Heart left ventricle (tissue), 16 donors: ENCODE data around the gene FBXO46. TPM values are rescaled to one million over a fixed set of nuclear protein-coding genes. Genes with fewer than 3 reads are reported as not detected.
A peak's percentile ranks its signal among the peaks of the same experiment; 100 is the strongest.

Experiments
- ATAC-seq, 4 donors: fragments of 200-7000 bp; cut with Tn5 transposase; one replicate each; pipeline ENCODE4 v1.9.1; 2020 to 2022; ENCODE audit warnings: moderate library complexity in 4 of 4, mild to moderate bottlenecking in 3 of 4, moderate number of reproducible peaks in 1 of 4
- DNase-seq, 5 donors: peaks; one replicate each; pipeline ENCODE4 v3.0.0-alpha.2; 2020
- H3K27ac ChIP-seq, 12 donors: fragments of 200-600 bp; sonication (generic) in 4 of 12; one replicate each; pipeline versions ENCODE4 v1.5.0 to v1.8.0; 2016 to 2022; ENCODE audit warnings: mild to moderate bottlenecking in 2 of 12
- H3K27me3 ChIP-seq, 9 donors: fragments of 200-600 bp; sonication (generic) in 2 of 9; one replicate each; pipeline versions ENCODE4 v1.5.1 to v1.8.0; 2016 to 2022; ENCODE audit warnings: mild to moderate bottlenecking in 3 of 9
- H3K36me3 ChIP-seq, 9 donors: fragments of 200-600 bp; sonication (generic) in 2 of 9; one replicate each; pipeline versions ENCODE4 v1.5.0 to v1.8.0; 2018 to 2022; ENCODE audit warnings: mild to moderate bottlenecking in 2 of 9
- H3K4me1 ChIP-seq, 12 donors: fragments of 200-600 bp; sonication (generic) in 4 of 12; one replicate each; pipeline versions ENCODE4 v1.5.0 to v1.8.0; 2016 to 2022; ENCODE audit warnings: mild to moderate bottlenecking in 3 of 12
- H3K4me3 ChIP-seq, 12 donors: fragments of 200-600 bp; sonication (generic) in 4 of 12; one replicate each; pipeline versions ENCODE4 v1.5.0 to v1.8.0; 2017 to 2022; ENCODE audit warnings: mild to moderate bottlenecking in 9 of 12, moderate library complexity in 4 of 12
- H3K9me3 ChIP-seq, 12 donors: fragments of 200-600 bp; sonication (generic) in 4 of 12; one replicate each; pipeline versions ENCODE4 v1.5.0 to v1.8.0; 2016 to 2022; ENCODE audit warnings: mild to moderate bottlenecking in 1 of 12
- POLR2A ChIP-seq, 2 donors: fragments of 450-650 bp; IDR thresholded peaks; one replicate each; pipeline ENCODE4 v1.6.1; 2017; ENCODE audit warnings: antibody characterized with exemption in 2 of 2, mild to moderate bottlenecking in 2 of 2, moderate library complexity in 2 of 2
- WGBS, 4 donors: extraction: QIAGEN DNeasy Blood & Tissue Kit in 2 of 4; methylation state at CpG; one replicate each; pipeline versions ENCODE4 v1.1.5 to v1.1.7; 2013 to 2018; 5-methylcytosine and 5-hydroxymethylcytosine counted together
- intact Hi-C, 10 donors: fragments of 100-400 bp; cut with DNase I; formaldehyde crosslinking; loops; one replicate each; pipeline versions ENCODE4 v1.11.1 to v1.14.2; 2022
- polyA plus RNA-seq, 2 donors: library from polyadenylated mRNA; stranded (reverse); fragments of 200-250 nt; gene quantifications; one replicate each; pipeline ENCODE4 v1.2.3, GENCODE V29; 2013
- total RNA-seq, 9 donors: library from RNA; depleted of rRNA in 2 of 9; stranded (reverse); fragments of >200 nt in 2 of 9; fragmentation: NEBNext Ultra II Directional in 3 of 9; extraction: Animal tissue kit (Norgen Biotek cat#: 25700) in 3 of 9; gene quantifications; one replicate each; pipeline versions ENCODE4 v1.1.0 to v1.2.4, GENCODE V29; 2016 to 2023
- TF ChIP-seq, protein P1 (sequence below), 12 donors: fragments of 200-600 bp; sonication (generic) in 4 of 12; IDR thresholded peaks; one replicate each; pipeline versions ENCODE4 v1.5.0 to v1.8.0; 2018 to 2022; ENCODE audit warnings: antibody characterized with exemption in 12 of 12, mild to moderate bottlenecking in 5 of 12
- donor health status: ischemic (EF 13 %, LVEDD 7.1; RV severe dilation, severe dysfunction).
- donor health status: healthy with polysubstance abuse.
- donor health status: DM: no; HTN: yes; CAD: no.
- donor health status: DM: no; HTN: no; CAD: no.
- donor health status: ischemic (EF 25% LVEDD 6.9; RV normal size, moderate dysfunction).
- donor health status: ischemic (EF 25% LVEDD 5.7; RV mildly dilated, moderate dysfunction).
- donor health status: healthy.
- donor health status: DM: yes; HTN: yes; CAD: no.
- donor health status: ischemic (EF 35%, LVEDD 5.7; RV mildly dilated, moderate dysfunction).
- donor health status: nonischemic (EF 11% LVEDD 7.7; RV severe dilation, severe dysfunction).
- donor health status: DM: yes; HTN: yes; CAD: no.
- donor health status: PGD.
- donor health status: ischemic (EF 29% LVEDD 5.4; RV normal size, mild dysfunction).
- donor health status: nonischemic (EF 23%, LVEDD 6.1; RV moderate dilation, normal function).

Gene FBXO46
- total and polyA plus RNA-seq, 11 donors: 7.2 to 17.8 (median 10.2) TPM

DNA sequence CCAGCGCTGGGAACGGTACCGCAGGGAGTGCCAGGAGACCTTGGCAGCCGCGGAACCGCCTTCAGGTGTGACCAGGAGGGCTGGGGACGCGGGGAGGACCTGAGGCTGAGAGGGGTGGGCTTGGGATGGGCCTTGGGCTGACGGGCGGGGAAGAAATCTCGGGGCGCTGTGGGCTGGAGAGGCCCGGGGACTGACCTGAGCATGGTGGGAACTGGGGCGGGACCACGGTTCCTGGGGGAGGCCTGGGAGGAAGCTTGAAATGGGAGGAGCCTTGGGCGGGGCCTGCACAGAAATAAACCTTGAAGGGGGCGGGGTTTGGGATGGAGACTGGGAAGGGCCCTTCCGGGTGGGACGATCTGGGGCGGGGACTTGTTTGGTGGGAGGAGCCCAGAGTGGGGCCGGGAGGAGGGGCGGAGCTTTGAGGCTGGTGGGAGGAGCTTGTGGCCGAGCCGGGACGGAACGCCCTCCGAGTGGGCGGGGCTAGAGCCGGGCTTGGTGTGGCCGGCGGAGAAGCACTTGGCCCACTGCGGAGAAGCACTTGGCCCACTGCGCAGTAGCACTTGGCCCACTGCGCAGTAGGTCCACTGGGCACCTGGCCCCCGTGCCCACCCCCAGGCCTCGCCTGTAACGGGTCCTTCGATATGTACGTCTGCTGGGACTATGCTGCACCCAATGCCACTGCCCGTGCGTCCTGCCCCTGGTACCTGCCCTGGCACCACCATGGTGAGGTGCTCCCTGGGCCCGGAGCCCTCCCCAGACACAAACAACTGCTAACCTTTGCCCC is 59.8 kb downstream of the FBXO46 start:
- DNase-seq (peak; percentile 49 to 88 (median 61)), ATAC-seq (peak in 3 of 4 donors; percentile 64 to 69 (median 67))
- no peak overlapping the region for H3K27ac ChIP-seq
- peaks cover 0 to 31% (median 11%) of the 10 kb centered on the region in 12 donors for H3K4me1 ChIP-seq
- intact Hi-C loops: no loop called here
- H3K4me3 ChIP-seq: no peak overlapping the region
- H3K27me3 ChIP-seq: peaks cover 0 to 67% (median 27%) of the 10 kb centered on the region in 9 donors
- no peaks in the 10 kb centered on the region for H3K9me3 ChIP-seq
- no peaks in the 10 kb centered on the region for H3K36me3 ChIP-seq
- WGBS, 4 donors: 22 to 24% (median 23%) methylated on average over 31 to 42 of the region's 42 CpGs
- no peak for TF ChIP-seq POLR2A (IDR thresholded peaks at IDR 0.05)
- TF ChIP-seq, protein P1, sequence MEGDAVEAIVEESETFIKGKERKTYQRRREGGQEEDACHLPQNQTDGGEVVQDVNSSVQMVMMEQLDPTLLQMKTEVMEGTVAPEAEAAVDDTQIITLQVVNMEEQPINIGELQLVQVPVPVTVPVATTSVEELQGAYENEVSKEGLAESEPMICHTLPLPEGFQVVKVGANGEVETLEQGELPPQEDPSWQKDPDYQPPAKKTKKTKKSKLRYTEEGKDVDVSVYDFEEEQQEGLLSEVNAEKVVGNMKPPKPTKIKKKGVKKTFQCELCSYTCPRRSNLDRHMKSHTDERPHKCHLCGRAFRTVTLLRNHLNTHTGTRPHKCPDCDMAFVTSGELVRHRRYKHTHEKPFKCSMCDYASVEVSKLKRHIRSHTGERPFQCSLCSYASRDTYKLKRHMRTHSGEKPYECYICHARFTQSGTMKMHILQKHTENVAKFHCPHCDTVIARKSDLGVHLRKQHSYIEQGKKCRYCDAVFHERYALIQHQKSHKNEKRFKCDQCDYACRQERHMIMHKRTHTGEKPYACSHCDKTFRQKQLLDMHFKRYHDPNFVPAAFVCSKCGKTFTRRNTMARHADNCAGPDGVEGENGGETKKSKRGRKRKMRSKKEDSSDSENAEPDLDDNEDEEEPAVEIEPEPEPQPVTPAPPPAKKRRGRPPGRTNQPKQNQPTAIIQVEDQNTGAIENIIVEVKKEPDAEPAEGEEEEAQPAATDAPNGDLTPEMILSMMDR (IDR thresholded peaks at IDR 0.05): no peak

DNA sequence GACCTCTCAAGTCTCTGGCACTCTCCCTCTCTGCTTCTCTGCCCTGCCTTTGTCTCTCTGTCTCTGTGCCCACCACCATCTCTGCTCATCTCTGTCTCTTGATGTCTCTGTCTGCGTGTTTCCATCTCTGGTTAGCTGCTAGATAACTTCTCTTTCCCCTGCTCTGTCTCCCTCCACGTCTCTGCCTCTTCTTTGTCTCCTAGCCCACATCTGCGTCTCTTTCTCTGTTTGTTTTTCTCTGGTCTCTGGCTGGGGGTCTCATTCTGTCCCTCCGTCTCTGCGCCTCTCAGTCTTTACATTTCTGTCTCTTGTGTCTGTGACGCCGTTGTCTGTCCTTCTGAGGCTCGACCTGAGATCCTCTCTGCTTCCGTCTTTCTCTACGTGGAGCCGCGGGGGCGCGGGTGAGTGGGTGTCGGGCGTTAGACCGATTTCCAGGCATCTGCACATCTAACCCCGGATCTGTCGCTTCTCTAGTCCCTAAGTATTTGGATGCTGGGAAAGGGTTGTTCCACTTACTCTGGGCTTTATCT is 62.3 kb downstream of the FBXO46 start:
- H3K4me3 ChIP-seq: peak overlapping the region; percentile 2 to 68 (median 48)
- H3K9me3 ChIP-seq: no peaks in the 10 kb centered on the region
- DNase-seq (no peak), ATAC-seq (peak in 2 of 4 donors; percentile 2 to 13)
- intact Hi-C loops: no loop called here
- peak overlapping the region in 4 of 12 donors; percentile 9 to 49 (median 36) for H3K27ac ChIP-seq
- 1 to 2% (median 1%) methylated on average over 19 of the region's 19 CpGs for WGBS, 4 donors
- H3K27me3 ChIP-seq: peaks cover 0 to 78% (median 27%) of the 10 kb centered on the region in 9 donors
- TF ChIP-seq, protein P1 (IDR thresholded peaks at IDR 0.05): no peak
- TF ChIP-seq POLR2A (IDR thresholded peaks at IDR 0.05): no peak
- no peaks in the 10 kb centered on the region for H3K36me3 ChIP-seq
- peaks cover 0 to 31% (median 11%) of the 10 kb centered on the region in 12 donors for H3K4me1 ChIP-seq

DNA sequence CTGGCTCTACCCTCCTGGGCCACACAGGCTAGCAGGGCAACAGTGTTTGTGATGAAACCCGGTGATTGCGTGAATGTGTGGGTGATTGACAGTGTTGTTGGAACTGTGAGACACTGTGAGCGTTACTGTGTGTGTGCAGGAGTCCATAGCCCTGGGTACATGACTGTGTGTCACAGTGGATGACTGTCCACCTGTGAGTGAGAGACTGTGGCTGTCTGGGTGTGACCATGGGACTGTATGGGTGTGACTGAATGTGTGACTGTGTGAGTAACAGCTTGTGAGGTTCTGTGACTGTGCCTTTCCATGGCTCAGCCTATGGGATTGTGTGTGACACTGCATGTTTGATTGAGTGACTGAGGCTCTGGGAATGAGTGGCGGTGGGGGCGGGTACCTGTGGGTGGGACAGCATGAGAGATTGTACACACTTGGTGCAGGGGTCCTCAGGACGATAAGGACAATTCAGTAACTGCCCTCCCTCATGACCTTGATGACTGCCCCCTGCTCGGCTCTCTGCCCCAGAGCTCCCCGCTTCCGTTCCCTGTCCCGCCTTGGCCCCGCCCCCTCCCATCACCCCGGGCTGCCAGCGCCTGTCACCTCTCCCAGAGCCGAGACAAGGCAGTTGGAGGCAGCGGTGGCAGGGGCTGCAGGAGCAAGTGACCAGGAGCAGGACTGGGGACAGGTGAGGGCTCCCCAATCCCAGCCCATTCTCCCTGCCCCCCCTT is 62.9 kb downstream of the FBXO46 start, which contains the start of gene GIPR:
GIPR (plus strand) TSS at position 602 of the 722 bp plus-strand sequence. CDS start 1,300 bp downstream, outside the sequence.
- DNase-seq: peak in 4 of 5 donors; percentile 61 to 80 (median 70)
- Histone ChIP-seq H3K27me3 (peaks cover 0 to 78% (median 27%) of the 10 kb centered on the region in 9 donors), H3K36me3 (no peaks in the 10 kb centered on the region), H3K4me1 (peaks cover 0 to 31% (median 11%) of the 10 kb centered on the region in 12 donors), H3K9me3 (no peaks in the 10 kb centered on the region), H3K4me3 (peak within 1 kb of the TSS; percentile 2 to 68 (median 48)), H3K27ac (peak within 1 kb of the TSS in 5 of 12 donors; percentile 9 to 49 (median 34))
- ATAC-seq: peak; percentile 25 to 79 (median 62)
- WGBS, 4 donors: 14 to 19% (median 16%) methylated on average over 11 to 15 of the region's 15 CpGs
- intact Hi-C loops: no loop called here
- TF ChIP-seq POLR2A (IDR thresholded peaks at IDR 0.05): no peak
- TF ChIP-seq, protein P1 (IDR thresholded peaks at IDR 0.05): no peak
